ENCODE measurements around the gene PTTG1IP.

The PTTG1IP gene

DNA sequence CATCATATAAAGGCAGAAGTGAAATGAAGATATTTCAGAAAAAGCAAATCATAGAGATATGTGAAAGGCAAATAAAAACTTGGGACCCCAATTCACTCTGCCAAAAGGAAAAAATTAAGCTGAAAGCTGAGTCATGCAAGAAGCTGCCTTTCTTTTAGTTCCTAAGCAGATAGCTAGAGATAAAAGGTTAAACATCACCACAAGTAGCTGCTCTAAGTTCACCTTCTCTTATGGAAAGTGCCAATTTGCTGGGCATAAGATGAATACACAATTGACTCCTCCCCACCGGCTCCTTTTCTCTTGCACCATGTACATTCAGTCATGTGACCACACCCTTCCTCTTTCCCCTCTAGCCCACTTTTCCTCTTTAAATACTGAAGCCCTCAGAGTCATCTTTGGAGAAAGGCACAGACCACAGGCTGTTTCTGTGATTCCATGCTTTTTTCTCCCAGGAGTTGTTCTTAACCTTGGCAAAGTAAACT is 50.3 kb downstream of the PTTG1IP start:
- DNase-seq (ENCODE audit: low read depth in 2 of 2) = no peak

DNA sequence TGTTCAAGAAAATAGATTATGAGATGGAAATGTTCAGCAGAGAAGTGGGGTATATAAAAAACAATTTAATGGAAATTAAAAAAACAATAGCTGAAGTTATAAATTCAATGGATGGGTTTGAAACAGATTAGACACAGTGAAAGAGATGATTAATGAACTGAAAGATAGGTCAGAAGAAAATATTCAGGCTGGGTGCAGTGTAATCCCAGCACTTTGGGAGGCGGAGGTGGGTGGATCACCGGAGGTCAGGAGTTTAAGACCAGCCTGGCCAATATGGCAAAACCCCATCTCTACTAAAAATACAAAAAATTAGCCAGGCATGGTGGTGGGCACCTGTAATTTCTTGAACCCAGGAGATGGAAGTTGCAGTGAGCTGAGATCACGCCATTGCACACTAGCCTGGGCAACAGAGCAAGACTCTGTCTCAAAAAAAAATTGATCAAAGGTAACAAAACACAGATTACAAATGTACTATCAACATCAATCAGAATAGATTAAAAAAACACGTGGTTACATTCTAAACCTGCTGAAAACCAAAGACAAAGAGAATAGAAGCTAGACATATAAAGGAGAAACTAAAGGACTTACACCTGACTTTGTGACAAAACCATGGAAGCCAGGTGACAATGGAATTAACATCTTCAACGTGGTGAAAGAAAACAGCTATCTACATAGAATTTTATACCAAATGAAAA is 50.9 kb downstream of the PTTG1IP start:
- no peak for DNase-seq (ENCODE audit: low read depth in 2 of 2)

DNA sequence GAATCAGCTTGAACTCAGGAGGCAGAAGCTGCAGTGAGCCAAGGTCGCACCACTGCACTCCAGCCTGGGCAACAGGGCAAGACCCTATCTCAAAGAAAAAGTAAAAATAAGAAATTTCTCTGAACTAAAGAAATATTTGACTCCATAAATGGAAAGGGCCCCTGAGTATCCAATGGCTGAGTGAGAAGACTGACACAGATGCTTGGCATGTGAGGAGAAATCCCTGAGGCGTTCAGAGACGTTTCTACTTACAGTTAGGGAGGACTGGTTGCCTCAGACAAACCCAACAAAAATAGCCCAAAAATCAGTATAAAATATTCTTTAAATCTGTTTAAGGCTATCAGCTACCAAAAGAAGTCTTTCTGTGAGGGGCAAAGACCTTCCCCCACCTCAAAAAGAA is 52.6 kb downstream of the PTTG1IP start:
- DNase-seq (ENCODE audit: low read depth in 2 of 2) = no peak

- no peak for DNase-seq (ENCODE audit: low read depth in 2 of 2)
Observed at GRCh38 chr21:44819283-44820243, 53.9 kb downstream of the PTTG1IP start.

DNA sequence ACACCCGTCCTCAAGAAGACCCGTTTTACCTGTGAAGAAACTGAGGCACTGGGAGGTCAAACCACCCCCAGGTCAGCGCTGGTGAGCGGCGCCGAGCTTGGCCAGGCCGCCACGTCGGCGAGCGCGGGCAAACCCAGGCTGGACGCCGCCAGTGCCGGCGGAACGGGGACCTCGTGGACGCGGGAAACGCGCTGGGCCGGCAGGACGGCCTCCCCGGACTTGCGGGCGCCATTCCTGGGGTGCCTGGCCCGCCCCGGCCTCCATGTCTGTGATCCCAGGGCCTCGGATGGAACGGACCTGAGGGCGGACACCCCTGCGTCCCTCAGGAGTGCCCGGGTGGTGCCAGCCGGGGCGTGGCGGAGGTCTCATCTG is 54.9 kb downstream of the PTTG1IP start:
- DNase-seq (ENCODE audit: low read depth in 2 of 2) = no peak

- peak; percentile 79 for DNase-seq (ENCODE audit: low read depth in 2 of 2)
Observed at GRCh38 chr21:44817914-44818639, 55.4 kb downstream of the PTTG1IP start, which contains the start of gene SUMO3. TSS of gene SUMO3 (minus strand) at chr21:44818062. CDS start at chr21:44817968, 94 bp downstream.

- peak; percentile 93 to 94 for DNase-seq (ENCODE audit: low read depth in 2 of 2)
Observed at GRCh38 chr21:44817506-44817880, 56.0 kb downstream of the PTTG1IP start.

DNA sequence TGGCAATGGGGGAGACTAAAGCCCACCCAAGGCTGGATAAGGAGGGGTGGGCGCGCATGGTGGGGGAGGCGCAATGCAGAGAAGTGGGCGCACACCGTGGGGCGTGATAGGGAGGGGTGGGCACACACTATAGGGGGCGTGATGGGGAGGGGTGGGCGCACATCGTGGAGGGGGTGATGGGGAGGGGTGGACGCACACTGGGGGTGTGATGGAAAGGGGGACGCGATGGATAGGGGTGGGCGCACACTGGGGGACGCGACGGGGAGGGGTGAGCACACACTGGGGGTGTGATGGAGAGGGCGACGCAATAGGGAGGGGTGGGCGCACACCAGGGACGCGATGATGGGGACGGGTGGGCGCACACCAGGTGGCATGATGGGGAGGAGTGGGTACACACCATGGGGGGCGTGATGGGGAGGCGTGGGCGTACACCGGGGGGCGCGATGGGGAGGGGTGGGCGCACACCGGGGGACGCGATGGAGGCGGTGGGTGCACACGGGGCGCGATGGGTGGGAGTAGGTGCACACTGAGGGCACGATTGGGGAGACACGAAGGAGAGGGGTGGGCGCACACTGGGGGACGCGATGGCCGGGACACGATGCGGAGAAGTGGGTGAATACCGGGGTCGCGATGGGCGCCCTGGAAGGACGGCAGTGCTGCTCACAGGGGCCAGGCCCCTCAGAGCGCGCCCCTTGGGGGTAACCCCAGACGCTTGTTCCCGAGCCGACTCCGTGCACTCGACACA is 56.6 kb downstream of the PTTG1IP start:
- no peak for DNase-seq (ENCODE audit: low read depth in 2 of 2)

DNA sequence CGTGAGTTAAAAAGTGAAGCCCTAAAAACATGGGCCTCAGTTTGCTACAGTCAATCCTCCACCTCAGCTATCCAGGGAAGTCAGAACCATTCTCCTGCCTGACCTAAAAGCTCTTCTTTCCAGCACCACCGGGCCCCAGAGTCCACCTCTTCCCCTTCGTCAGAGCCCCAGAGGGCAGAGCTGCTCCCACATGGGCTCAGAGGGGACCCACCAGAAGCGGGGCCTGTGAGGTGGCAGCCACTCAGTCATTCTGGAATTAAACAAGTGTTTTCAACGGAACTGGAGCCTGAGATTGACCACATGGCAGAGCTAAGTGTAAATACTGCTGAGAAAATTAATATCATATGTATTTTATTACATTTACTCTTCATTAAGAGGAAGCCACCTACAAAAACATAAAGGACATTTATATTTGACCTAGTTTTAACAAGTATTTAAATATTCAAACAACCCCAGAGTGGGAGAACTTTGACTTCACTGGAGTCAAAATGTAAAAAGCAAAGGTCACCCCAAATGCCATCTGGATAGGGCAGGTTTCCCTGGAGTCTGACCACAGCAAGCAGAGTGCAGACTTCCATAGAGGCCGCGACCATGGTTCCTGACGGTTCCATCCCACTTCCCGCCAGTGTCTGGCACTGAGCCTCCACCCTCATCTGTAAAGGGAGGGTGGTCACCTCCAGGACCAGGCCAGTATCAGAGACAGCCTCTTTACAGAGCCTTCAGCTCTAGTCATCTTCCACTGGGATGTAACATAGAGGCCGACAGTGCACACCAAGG is 57.5 kb downstream of the PTTG1IP start:
- no peak for DNase-seq (ENCODE audit: low read depth in 2 of 2)

DNA sequence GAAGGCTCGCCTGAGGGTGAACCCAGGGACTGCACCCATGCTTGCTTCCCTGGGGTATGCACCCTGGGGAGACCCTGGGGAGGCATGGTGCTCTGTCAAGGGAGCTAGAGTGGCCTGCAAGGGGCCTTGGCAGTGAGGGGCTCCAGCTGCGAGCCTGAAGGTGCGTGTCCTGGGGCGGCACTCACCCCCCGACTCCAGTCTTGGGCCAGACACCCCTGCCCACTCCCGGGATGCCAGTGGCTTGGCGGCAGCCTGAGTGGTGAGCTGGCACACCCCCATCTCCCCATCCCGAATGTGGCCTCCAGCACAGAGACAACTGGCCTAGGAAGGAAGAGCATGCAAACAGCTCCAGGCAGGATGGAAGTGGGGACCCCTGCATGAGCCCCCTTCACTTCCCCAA is 58.3 kb downstream of the PTTG1IP start:
- DNase-seq (ENCODE audit: low read depth in 2 of 2) = no peak

- no peak for DNase-seq (ENCODE audit: low read depth in 2 of 2)
Observed at GRCh38 chr21:44814498-44815023, 58.9 kb downstream of the PTTG1IP start.

DNA sequence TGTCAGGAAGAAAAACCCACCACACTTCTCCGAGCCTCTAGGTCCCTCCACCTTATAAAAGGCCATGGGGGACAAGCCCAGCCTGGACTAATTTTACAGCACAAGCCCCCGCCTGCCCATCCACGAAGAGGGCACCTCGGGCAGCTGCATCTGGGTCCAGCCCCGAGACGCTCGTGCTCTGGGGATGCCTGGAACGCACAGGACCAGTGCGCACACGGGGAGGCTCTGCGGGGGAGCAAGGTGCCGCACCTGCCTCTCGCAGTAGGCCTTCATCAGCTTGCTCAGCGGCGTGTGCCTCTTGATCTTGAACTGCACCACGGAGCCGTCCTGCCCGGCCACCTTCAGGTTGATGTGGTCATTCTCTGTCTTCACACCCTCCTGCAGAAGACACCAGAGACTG is 59.8 kb downstream of the PTTG1IP start:
- no peak for DNase-seq (ENCODE audit: low read depth in 2 of 2)

DNA sequence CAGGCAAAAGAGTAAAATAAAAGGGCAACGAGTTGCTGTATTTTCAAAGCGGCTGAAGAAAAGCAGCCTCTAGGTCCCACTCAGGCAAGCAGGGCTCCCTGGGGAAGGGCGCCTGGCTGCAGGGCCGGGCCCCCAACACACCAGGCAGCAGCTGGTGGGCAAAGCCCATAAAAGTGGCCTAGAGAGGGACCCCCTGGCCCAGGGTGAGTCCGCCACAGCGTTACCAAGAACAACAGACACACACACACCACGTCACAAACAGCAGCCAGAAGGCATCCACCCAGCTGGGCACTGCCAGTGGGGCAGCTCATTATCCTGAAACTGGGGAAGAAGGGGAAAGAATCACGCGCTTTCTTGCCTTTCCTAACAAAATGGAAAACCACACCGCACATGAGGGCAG is 60.3 kb downstream of the PTTG1IP start:
- DNase-seq (ENCODE audit: low read depth in 2 of 2) = no peak

DNA sequence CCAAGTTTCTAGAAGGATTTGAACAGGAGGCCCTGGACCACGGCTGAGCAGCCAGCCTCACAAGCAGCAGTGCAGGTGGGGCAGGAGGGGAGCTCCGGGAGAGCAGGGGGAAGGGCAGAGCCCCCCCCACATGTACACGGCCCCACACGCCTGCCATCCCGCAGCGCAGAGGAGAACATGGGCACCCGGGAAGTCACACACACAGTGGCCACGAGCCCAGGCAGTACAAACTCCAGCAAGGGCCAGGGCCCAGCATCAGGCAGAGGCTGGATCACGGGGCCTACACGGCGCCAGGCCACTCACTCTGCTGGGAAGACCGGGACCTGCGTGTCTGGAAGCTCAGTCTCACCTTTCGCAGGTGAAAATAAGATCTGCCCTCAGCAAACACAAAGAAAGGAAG is 60.9 kb downstream of the PTTG1IP start:
- DNase-seq (ENCODE audit: low read depth in 2 of 2) = no peak

DNA sequence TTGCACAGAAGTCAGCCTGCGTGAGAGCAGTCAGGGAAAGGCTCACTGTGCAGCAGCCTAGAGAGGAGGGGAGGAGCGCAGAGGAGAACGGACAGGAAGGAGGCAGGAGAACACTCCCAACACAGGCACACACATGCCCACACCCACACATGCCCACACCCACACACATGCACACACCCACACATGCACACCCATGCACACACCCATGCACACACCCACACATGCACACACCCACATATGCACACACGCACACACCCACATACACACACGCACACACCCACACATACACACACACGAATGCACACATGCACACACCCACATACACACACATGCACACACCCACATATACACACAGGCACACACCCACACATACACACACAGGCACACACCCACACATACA is 62.7 kb downstream of the PTTG1IP start:
- no peak for DNase-seq (ENCODE audit: low read depth in 2 of 2)

- no peak for DNase-seq (ENCODE audit: low read depth in 2 of 2)
Observed at GRCh38 chr21:44805859-44806258, 67.6 kb downstream of the PTTG1IP start.

DNA sequence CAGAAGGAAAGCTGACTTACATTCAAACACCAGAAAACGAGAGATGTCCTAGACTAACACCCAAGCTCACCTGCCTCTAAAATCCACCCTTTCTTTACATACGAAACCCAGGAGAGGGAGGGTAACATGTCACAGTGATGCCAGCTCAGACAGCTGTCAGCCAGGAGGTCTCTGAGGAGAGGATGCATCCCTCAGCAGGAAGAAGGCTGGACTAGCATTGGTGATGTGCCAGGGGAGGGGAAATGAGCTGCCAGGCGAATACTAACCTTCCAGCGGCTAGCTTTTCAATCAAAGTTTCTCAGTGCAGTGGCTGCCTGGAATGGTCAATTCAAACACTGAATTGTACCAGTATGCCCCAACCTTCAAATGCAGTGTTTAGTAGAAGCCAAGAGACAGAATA is 68.3 kb downstream of the PTTG1IP start:
- DNase-seq (ENCODE audit: low read depth in 2 of 2) = no peak

DNA sequence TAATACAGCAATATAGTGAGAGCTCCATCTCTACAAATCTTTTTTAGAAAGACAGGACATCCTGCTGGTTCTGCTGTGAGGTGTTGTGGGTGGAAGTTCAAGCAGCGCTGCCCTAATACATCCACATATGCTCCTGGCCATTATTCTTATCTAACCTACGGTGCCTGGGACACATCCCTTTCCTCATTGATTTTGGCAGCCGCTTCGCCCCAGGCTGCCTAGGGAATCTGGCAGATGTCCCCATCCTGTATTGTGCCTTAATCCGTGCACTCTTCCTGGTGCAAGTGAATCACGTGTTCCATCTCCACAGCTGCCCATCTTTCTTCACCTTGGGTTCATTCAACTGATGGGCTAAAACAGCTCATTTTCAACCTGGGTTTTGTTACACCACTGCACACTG is 68.7 kb downstream of the PTTG1IP start:
- DNase-seq (ENCODE audit: low read depth in 2 of 2) = no peak

GRCh38 chr21:44803651-44804050 is 69.8 kb downstream of the PTTG1IP start:
- DNase-seq (ENCODE audit: low read depth in 2 of 2) = no peak

DNA sequence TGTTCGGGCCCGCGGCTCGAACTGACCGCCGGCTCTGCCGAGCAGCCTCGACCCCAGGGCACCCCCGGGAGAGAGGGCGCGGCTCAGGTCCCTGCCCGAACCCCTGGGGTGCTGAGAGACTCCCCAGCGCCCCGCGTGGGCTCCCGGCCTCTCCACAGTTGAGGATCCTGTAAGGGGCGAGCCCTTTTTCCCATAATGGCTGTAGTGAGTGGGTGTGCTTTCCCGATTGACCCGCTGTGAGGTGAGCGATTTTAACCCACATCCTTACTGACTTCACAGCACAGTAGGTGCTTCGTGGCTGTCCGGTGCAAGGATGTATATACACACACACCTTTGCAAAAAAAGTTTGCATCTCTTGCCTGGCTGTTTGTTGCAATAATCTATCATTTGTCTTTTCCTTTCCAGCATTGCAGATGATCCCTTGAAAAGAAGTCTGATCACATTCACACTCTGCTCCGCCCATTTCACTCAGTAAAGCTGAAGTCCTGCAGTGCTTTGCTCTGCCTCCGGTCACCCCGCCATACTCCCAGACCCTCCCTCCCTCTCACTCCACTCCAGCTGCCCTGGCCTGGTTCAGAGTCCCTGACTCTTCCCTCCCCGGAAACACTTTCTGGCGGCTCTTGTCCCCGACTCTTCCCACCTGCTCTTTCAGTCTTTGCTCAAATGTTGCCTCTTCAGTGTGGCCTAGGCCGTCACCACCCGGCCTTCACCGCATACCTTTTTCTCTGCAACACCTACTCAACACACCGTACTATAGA is 70.9 kb downstream of the PTTG1IP start:
- no peak for DNase-seq (ENCODE audit: low read depth in 2 of 2)
